ENCODE data around the gene RAC2.

Gene RAC2

DNA sequence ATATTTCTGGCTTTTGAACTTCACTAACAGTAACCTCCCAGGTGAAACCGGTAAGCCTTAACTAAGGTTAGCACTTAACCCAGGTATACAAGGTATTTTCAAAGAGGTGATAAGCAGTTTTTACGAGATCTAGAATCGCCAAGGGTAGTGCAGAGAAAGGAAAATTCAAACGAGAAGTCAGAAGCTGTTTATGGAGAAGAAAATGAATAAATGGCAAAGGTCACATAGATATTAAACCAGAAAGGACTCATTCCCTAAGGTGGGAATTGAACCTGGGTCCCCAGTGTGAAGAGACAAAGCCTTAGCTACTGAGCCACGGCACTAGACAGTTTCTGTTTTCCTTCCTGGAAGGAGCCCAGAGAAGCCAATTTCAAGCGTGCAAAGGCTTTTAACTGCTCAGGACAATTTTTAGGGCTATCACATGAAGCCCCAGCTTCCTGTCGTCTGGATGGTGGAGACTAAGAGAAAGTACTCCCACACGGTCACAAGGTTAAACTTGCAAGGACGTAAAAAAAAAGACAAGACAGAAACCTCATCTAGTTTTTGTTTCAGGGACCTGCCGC is 50.4 kb downstream of the RAC2 start:
- DNase-seq (ENCODE audit: insufficient read length, low spot score) = no peak

DNA sequence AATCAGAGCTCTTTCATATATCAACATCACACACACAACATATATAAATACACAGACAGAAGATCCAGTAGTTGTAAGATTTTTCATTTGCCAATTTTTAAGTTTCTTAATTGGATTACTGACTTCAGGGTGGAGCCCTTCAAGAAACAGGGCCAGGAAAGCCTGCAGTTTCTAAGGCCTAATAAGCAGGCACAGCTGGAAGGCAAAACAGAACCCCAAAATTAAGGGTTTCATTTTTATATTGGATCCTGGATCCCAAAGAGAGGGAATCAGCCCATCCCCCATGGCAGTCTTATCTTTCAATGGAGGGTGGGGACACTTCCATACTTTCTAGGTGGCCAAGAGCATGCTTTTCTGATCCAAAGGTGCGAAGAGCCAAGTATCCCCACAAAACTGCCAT is 51.3 kb downstream of the RAC2 start:
- no peak for FAIRE-seq
- no peak for DNase-seq (ENCODE audit: insufficient read length, low spot score)

More for the DNA sequence above, 50.4 kb downstream of the RAC2 start:
- peak; percentile 85 for FAIRE-seq

DNA sequence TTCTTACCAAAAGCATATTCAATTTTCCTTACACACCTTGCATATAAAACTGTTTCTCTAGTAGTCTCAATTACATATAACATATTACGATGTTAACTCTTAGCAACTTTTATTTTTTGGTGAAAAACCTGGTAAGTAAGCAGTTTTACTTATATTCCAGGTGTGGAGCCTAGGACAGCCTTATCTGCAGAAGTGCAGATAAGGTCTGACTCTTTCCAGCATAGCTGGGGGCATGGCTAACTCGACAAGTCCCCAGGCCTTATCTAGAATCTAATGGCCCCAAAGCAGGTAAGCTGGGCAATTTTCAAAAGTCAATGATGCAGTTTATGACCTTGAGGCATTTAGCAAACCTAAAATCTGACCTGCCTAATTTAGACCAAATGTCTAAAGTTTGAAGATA is 51.9 kb downstream of the RAC2 start:
- no peak for FAIRE-seq

DNA sequence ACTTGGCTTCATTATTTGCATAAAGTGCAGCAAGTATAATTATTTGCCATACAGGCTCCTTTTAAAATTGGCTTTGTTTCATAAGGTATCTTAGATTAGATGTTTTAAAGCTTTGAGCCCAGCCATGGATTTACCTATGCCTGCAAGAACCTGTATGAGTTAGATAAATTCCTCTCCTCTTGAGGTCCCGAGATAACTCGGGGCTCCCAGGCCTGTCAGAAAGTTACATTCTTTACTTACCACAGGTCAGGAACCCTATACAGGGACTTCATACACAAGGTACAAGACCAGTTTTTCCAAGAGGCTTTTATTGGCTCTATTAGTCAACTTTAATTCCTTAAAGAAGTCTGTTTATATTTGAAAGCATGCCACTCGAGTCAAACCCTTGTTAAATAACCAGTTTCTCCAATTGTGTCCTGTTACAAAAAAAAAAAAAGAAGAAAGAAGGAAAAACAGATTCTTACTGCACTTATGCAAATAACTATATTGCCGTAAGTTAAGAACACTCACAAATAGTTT is 53.7 kb downstream of the RAC2 start:
- FAIRE-seq = no peak
- DNase-seq (ENCODE audit: insufficient read length, low spot score) = no peak

More for the DNA sequence above, 51.9 kb downstream of the RAC2 start:
- no peak for DNase-seq (ENCODE audit: insufficient read length, low spot score)

DNA sequence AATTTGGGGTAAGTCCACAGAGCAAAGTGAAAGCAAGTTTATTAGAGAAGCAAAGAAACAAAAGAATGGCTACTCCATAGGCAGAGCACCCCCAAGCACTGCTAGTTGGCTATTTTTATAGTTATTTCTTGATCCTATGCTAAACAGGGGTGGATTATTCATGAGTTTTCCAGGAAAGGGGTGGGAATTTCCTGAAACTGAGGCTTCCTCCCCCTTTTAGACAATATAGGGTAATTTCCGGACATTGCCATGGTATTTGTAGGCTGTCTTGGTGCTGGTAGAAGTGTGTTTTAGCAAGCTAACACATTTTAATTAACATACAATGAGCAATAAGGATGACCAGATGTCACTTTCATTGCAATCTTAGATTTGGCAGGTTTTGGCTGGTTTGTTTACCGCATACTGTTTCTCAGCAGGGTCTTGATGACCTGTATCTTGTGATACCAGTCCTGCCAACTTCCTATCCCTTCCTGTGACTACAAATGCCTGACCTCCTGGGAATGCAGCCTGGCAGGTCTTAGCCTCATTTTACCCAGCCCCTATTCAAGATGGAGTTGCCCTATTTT is 55.1 kb downstream of the RAC2 start:
- FAIRE-seq = no peak
- DNase-seq (ENCODE audit: insufficient read length, low spot score) = no peak

DNA sequence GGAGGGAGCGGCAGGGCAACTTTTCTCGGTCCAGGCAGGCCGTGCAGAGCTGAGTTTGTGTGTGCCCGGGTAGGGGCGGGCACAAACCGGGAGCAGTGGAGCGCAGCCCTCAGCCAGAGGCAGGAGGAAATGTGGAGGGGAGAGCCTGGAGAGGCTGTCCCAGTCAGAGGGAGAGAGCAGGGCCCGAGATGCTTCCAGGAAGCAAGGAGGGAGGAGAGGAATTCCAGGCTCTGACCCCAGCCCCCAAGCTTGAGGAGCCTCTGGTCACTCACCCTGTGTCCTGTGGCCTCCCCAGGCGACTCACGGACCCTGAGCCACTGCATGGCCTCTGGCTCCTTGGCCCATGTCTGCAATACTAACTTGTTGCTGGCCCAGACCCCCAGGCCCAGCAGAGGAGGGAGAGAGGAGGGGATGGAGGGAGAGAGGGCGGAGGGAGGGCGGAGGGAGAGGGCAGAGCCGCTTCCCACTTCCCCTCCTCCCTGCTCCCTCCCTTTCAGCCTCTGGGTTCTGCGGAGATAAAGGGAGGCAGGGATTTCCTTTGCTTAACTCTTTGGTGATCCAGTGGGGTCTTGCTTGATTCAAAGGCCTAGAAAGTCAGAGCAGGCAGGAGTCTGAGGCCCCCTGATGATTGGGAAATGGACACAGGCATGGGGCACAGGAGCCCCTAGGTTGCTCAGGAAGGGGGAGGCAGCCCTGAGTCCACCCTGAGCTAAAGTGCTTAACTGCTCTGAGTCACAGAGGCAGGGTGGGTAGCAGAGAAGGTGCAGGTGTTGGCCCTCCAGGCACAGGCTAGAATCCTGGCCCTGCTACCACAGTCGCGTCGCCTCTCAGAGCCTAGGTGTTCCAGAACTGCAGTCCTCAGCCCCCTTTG is 55.9 kb downstream of the RAC2 start, which contains the start of gene C1QTNF6:
Gene C1QTNF6 (minus strand): TSS at position 357 of the 871 bp plus-strand sequence. CDS start 34 bp downstream, at position 323.
- FAIRE-seq (no peak), DNase-seq (ENCODE audit: insufficient read length, low spot score) (no peak)

DNA sequence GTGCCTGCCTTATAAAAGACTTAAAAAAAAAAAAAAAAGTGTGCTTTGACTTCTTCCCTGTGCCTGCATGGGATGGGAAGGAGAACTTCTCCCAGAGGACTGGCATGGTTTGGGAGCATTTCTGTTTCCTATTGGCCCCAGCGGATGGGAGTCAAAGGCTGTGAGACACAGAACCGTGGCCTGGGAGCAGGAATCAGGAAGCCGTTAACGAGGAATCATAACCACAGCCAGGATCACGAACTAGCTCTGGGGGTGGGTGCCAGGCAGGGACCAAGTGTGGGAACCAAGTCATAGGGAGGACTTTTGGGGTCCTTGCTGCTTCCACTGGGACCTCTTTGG is 56.5 kb downstream of the RAC2 start:
- DNase-seq (ENCODE audit: insufficient read length, low spot score) (no peak), FAIRE-seq (no peak)

DNA sequence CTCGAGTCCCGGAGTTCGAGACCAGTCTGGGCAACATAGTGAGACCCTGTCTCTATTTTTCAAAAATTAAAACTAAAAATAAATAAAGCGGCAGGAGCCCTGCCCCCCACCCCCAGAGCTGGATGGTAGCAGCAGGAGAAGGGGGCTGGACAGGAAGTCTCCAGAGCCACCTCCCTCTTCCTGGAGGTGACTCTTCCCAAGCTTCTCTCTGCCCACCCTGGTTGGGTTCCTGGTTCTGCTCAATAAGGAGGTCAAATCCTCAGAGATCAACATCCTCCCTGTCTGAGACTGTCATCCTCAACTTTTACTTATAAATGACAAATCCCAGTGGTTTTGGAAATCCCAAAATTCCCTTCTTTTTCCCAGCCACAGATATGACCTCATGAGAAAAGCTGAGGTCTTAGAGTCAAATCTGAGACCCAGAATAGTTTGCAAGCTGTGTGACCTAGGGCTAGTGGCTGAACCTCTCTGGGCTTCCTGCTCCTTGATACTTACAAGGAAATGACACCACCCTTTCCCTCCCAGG is 57.0 kb downstream of the RAC2 start:
- DNase-seq (ENCODE audit: insufficient read length, low spot score) (no peak), FAIRE-seq (no peak)

DNA sequence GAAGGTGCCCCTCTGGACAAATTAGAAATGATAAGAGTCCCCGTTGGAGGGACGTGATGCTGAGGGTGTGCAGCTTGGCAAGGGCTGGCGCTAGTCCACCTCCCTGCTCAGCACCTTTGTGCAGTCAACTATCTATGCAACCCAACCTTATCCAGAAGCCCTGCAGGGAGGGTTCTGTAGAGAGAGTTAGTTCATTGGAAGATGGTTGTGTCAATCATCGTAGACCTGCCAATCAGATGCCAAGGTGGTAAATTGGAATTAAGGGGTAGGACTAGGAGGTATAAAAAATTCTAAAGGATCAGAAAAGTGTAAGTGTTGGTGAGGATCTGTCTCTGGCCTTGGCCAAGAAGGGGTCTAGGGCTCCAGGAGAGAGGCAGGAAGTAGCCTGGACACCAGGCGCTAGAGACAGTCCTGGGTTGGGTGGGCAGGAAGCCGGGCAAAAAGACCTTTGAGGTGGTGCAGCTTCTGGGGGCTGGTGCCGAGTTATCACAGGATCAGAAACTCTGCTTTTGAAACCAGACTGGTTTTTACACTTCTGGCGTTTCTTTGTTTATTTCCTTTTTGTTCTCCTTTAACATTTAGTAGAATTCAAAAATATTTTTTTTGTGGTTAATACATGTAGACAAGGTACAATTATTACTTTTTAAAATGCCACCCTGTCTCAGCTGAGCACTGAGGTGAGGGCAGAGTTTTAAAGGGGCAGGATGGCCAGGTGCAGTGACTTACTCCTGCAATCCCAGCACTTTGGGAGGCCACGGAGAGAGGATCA is 57.7 kb downstream of the RAC2 start:
- peak; percentile 70 for DNase-seq (ENCODE audit: insufficient read length, low spot score)
- peak; percentile 95 for FAIRE-seq

DNA sequence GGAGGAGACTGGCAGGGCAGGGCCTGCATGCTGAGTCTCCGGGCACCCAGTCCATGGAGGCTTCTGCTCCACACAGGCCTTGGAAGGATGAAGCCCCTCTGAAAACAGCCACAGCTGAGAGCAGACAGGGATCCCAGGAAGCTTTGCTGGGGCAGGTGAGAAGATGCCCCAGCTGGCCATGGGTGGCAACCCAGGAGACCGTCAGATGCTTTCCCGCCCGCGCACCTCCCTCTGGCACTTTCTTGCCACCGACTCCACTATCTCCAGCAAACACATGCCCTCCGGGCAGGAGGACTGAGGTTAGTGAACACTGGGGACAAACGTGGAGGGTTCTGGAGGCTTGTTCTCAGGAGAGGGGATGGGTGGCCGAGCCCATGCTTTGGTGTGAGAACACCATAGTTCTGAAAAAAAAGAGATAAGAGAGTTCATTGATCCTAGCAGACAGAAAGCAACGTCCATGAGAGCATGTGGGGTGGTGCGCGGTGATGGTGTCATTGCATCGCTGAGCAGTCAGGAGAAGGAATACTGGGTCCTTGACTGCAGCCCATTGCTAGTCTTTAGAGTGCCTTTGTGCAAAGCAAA is 58.3 kb downstream of the RAC2 start:
- no peak for DNase-seq (ENCODE audit: insufficient read length, low spot score)
- no peak for FAIRE-seq

DNA sequence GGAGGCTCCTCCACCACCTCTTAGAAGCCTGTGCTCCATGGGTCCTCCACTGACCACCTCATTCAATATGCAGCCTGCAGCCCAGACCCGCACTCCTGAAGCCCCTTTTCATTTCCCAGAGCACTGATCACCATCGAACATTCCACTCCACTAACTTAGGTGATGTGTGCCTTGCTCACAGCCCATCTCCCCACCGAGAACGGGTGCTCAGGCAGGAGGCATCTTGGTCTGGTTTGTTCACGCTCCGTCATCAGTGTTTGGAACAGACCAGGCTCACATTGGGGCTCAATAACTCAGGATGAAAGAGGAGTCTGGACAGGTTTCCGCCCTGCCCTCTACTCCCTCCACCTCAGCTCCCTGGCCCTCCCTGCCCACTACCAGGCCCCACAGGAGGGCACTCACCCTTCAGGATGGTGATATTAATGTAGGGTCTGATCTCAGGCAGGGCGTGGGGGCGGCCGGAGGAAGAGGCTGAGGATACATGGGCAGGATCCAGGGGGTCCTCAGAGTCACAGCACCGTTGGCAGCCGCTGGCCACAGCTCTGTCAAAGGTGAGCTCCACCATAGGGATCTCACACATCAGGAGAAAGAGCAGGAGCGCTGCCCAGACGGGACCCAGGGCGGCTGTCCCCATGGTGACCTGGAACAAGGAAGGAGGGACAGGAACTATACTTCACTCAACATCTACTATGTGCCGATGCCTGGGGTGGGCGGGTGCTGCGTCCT is 59.1 kb downstream of the RAC2 start:
- FAIRE-seq = no peak

DNA sequence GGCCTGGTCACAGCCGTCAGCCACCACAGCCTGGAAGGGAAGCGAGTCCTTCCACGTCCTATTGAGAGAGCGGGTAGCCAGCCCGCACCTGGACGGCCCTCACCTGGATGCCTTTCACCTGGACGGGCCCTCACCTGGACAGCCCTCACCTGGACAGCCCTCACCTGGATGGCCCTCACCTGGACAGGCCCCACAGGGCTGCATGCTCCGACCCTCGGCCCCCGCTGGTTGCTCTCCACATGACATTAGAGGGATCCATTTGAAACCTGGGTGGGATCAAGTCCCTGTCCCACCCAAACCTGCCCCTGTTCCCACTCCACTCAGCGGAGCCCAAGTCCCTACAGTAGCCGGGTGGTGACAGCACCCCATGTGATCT is 59.7 kb downstream of the RAC2 start:
- DNase-seq (ENCODE audit: insufficient read length, low spot score) (no peak), FAIRE-seq (no peak)

More for the DNA sequence above, 59.1 kb downstream of the RAC2 start:
- DNase-seq (ENCODE audit: insufficient read length, low spot score) = no peak

DNA sequence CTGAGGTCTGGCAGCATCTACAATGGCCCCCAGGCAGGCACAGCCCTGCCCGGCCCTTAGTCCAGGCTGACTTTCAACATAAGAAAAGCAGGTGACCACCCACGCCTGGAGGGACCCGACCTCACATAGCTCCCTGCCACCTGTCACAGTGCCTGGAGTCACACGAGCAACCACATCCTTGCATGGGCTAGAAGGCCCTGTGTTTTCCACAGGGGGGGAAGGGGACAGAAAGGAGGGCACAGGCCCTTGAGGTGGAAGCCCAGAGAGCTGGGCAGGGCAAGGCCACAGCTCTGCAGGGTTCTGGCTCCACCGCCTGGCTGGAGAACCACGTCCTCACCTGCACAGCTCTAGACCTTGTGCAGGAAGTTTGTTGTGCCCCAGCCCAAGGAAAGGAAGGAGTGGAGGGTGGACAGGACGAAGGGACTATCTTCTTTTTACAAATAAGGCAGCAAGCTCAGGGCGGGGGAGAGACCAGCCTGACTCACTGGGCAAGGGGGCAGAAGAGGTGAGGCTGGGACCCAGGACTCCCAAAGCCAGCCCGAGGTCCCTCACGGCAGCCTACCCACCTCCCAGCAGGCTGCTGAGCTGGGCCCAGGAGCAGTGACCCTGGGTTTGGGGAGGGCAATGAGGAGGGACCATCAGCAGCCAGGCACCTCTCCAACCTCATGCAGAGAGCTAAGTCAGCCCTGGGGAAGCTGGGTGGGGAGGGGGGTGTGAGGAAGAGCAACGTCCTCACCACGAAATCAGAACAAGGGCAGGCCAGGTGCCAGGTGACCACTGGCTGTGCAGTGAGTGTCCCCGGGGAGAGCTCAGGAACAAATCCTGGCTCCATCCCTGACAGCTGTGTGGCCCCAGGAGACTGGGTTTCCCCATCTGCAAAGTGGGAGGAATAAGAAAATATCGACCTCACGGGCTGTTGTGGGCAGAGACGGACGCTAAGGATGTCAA is 60.4 kb downstream of the RAC2 start:
- FAIRE-seq = no peak

DNA sequence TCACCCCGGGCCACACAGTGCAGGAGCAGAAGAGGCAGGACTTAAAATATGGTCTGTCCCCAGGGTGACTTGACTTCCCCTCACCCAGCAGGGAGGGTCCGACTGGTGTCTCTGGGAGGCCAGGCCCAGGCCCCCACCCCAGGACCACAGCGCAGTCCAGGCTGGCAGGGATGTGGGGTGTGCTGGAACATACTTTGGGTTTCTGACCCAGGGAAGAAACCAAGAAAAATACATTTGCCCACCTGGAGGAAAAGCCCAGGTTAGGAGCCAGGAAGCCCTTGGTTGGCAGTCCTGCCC is 61.2 kb downstream of the RAC2 start:
- FAIRE-seq = no peak
- DNase-seq (ENCODE audit: insufficient read length, low spot score) = no peak

More for the DNA sequence above, 60.4 kb downstream of the RAC2 start:
- no peak for DNase-seq (ENCODE audit: insufficient read length, low spot score)

DNA sequence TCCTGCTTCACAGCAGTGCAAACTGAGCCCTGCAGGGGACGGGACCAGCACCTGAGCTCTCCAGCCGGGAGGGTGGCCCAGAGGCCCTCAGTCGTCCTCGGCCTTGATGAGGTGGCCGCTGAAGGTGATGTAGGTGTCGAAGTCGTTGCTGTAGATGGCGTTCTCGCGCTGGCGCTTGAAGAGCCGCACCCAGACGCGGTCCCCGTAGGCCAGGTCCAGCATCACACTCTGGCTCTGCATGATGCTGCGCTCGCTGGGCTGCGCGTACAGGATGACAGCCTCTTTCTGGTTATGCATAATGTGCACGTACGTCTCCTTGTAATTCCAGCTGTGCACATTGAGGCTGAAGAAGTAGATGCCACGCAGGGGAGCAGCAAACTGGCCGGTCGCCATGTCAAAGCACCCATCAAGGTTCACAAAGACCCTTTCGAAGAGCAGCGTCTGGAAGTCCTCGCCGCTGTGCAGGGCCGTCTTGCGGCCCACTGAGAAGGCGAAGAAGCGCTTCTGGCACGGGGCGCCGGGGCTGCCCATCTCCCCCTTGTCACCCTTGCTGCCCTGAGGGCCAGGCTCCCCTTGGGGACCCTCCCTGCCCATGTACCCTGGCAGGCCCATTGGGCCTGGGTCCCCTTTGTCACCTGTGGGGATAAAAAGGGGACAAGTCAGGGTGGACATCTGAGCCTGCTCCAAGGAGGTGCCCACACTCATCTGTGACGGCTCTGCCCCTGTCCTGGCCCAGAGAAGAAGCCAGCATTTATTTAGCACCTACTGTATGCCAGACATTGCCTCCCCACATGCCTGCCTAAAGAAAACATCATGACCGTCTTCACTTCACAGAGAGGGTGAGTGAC is 61.7 kb downstream of the RAC2 start:
- DNase-seq (ENCODE audit: insufficient read length, low spot score) = no peak
- FAIRE-seq = no peak

DNA sequence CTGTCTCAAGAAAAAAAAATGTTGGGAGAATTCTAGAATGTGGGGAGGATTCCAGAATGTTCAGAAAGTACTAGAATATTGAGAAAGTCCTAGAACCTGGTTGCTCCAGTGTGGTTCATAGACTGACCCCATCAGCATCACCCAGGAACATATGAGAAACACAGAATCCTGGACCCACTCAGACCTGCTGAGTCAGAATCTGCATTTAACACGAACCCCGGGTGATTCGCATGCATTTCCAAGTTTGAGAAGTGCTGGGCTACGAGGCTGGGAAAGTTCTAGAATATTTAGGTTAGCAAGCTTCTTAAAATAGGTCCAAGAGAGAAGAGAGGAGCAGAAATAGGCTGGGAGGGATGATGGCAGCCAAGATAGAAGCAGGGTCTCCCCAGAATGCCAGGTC is 62.4 kb downstream of the RAC2 start:
- FAIRE-seq (no peak), DNase-seq (ENCODE audit: insufficient read length, low spot score) (no peak)

DNA sequence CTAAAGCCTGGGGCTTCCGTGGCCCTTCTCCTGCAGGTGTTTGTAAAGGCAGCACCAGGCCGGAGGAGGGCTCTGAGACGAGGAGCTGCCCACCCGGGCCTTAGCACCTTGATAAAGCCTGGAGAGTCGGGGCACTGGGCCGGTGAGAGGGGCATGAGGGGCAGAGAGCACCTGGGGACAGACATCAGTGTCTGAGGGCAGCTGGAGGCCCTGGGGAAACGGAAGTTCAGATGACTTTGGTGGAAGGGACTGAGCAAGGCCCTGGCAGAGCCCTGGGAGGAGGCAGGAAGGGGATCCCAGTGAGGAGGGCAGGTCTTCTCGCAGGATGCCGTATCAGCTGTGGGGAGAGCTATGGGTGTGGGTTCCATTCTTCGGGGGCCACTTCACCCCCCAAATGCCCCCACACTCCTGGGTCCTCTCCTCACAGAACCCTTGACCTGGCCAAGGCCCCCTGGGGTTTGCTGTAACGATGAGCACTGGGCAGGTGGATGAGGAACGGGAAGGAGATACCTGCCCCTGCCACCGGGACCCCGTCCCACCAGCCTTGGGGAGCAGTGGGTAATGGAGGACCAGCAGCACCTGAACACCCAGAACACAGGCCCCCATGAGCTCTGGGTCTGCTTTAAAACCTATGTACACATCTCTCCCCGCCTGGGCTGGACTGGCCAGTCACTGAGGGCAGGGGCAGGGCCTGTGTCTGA is 63.4 kb downstream of the RAC2 start:
- DNase-seq (ENCODE audit: insufficient read length, low spot score) (no peak), FAIRE-seq (no peak)

All from GM19239 (cell line).